Neural crest cell (in vitro differentiated cells): ENCODE results near the gene MYO3A. TPM values are rescaled to one million over a fixed set of nuclear protein-coding genes. Genes with fewer than 3 reads are reported as not detected.

Experiments
- DNase-seq: peaks from one replicate; pipeline ENCODE4 v3.0.0; 2021; ENCODE audit warnings: low read depth, mixed read lengths, low spot score
- H3K27ac Mint-ChIP-seq: one replicate; pipeline ENCODE4 v1.8.0; 2021; ENCODE audit warnings: mild to moderate bottlenecking, mixed read lengths; ENCODE audit not compliant: unreplicated experiment
- H3K27me3 Mint-ChIP-seq: 2 replicates; pipeline ENCODE4 v1.8.0; 2021; ENCODE audit warnings: low read depth, mild to moderate bottlenecking, mixed read lengths
- H3K36me3 Mint-ChIP-seq: 2 replicates; pipeline ENCODE4 v1.8.0; 2021; ENCODE audit warnings: low read depth, mild to moderate bottlenecking, mixed read lengths
- H3K4me1 Mint-ChIP-seq: 2 replicates; pipeline ENCODE4 v1.8.0; 2021; ENCODE audit warnings: mixed read lengths
- H3K4me3 Mint-ChIP-seq: one replicate; pipeline ENCODE4 v1.8.0; 2021; ENCODE audit warnings: mild to moderate bottlenecking, mixed read lengths
- H3K9me3 Mint-ChIP-seq: 2 replicates; pipeline ENCODE4 v1.8.0; 2021; ENCODE audit warnings: mixed read lengths
- total RNA-seq: library from RNA; stranded (reverse); gene quantifications from 2 replicates; pipeline ENCODE4 v1.2.1, GENCODE V29; 2021
- TF ChIP-seq, protein P1 (sequence below): fragments of 200-600 bp; sonication (generic); conservative IDR thresholded peaks from 2 replicates; pipeline ENCODE4 v1.5.0; 2021; ENCODE audit warnings: antibody characterized with exemption, mild to moderate bottlenecking

Gene MYO3A
- total RNA-seq, 1 donor from 2014 or later: 1.4 TPM

DNA sequence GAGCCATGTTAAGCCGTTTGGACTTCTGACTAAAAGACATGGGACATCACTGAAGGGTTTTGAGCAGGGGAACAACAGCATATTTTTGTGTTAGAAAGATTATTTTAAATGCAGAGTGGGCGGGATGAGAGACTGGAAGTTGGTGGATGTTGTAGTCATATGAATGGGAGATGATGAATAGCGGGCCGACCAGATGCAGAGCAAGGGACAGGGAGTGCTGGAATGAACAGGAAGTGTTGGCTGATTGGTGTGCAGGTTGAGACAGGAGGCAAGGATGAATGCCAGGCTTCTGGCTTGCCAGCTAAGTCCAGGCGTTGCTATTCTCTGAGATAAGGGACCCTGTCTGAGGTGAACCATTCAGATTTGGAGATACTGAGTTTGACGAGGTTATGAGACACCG, 320.6 kb downstream of the MYO3A start:
- no peaks in the 10 kb centered on the region for H3K4me1 Mint-ChIP-seq
- H3K9me3 Mint-ChIP-seq: peaks cover 2% of the 10 kb centered on the region
- no peaks in the 10 kb centered on the region for H3K36me3 Mint-ChIP-seq
- no peak overlapping the region for H3K27ac Mint-ChIP-seq
- DNase-seq: no peak
- TF ChIP-seq, protein P1, sequence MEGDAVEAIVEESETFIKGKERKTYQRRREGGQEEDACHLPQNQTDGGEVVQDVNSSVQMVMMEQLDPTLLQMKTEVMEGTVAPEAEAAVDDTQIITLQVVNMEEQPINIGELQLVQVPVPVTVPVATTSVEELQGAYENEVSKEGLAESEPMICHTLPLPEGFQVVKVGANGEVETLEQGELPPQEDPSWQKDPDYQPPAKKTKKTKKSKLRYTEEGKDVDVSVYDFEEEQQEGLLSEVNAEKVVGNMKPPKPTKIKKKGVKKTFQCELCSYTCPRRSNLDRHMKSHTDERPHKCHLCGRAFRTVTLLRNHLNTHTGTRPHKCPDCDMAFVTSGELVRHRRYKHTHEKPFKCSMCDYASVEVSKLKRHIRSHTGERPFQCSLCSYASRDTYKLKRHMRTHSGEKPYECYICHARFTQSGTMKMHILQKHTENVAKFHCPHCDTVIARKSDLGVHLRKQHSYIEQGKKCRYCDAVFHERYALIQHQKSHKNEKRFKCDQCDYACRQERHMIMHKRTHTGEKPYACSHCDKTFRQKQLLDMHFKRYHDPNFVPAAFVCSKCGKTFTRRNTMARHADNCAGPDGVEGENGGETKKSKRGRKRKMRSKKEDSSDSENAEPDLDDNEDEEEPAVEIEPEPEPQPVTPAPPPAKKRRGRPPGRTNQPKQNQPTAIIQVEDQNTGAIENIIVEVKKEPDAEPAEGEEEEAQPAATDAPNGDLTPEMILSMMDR: no peak
- peaks cover 32% of the 10 kb centered on the region for H3K27me3 Mint-ChIP-seq
- H3K4me3 Mint-ChIP-seq: no peak overlapping the region

DNA sequence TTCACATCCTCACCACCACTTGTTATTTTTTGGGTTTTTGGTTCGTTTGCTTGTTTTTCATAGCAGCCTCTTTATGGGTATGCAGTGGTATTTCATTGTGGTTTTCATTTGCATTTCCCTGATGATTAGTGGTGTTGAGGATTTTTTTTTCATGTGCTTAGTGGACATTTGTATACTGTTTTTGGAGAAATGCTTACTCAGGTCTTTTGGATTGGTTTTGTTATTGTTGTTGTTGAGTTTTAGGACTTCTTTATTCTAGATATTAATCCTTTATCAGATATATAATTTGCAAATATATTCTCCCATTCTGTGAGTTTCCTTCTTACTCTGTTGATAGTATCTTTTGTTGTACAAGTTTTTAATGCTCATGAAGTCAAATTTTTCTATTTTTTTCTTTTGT, 325.3 kb downstream of the MYO3A start:
- Mint-ChIP-seq H3K9me3 (no peaks in the 10 kb centered on the region), H3K4me3 (no peak overlapping the region), H3K36me3 (no peaks in the 10 kb centered on the region), H3K4me1 (no peaks in the 10 kb centered on the region), H3K27me3 (peaks cover 32% of the 10 kb centered on the region), H3K27ac (no peak overlapping the region)
- no peak for DNase-seq
- TF ChIP-seq, protein P1: no peak
